ENCODE data around the gene ALOX15. TPM values are rescaled to one million over a fixed set of nuclear protein-coding genes. Genes with fewer than 3 reads are reported as not detected.

ALOX15 gene
- total RNA-seq, 4 donors from 2014 or later: 0.30 TPM; not detected in 3

- H3K27me3 ChIP-seq: peaks cover 0 to 23% (median 0%) of the 10 kb centered on the region in 4 donors
- no peaks in the 10 kb centered on the region for H3K36me3 ChIP-seq
- WGBS, 2 donors: 89 to 91% methylated on average over 4 of the region's 4 CpGs
- no peak overlapping the region for H3K4me3 ChIP-seq
- TF ChIP-seq POLR2A (IDR thresholded peaks at IDR 0.05) (no peak), CTCF (IDR thresholded peaks at IDR 0.05) (no peak)
- peak overlapping the region in 3 of 4 donors; percentile 78 to 93 (median 87) for H3K27ac ChIP-seq
- DNase-seq: no peak
- peaks cover 4 to 53% (median 23%) of the 10 kb centered on the region in 3 donors for H3K4me1 ChIP-seq
- intact Hi-C loops (cut with DNase I): no loop called here
- H3K9me3 ChIP-seq: no peaks in the 10 kb centered on the region
These were observed 40.2 kb downstream of the ALOX15 start for GRCh38 chr17:4601326-4601725.

GRCh38 chr17:4600563-4600962 lies 40.9 kb downstream of the ALOX15 start:
- no peak for DNase-seq
- peak overlapping the region; percentile 56 to 93 (median 82) for H3K27ac ChIP-seq
- intact Hi-C loops (cut with DNase I): no loop called here

GRCh38 chr17:4599505-4600281 lies 41.8 kb downstream of the ALOX15 start:
- peak overlapping the region; percentile 65 to 93 (median 82) for H3K27ac ChIP-seq
- DNase-seq: no peak
- intact Hi-C loops (cut with DNase I): no loop called here
- peak overlapping the region in 1 of 4 donors; percentile 43 for H3K4me3 ChIP-seq
- no peaks in the 10 kb centered on the region for H3K9me3 ChIP-seq
- 20 to 28% methylated on average over 1 to 4 of the region's 25 CpGs for WGBS, 2 donors
- H3K4me1 ChIP-seq: peaks cover 0 to 45% (median 20%) of the 10 kb centered on the region in 3 donors
- peaks cover 0 to 27% (median 0%) of the 10 kb centered on the region in 4 donors for H3K27me3 ChIP-seq
- no peaks in the 10 kb centered on the region for H3K36me3 ChIP-seq
- TF ChIP-seq CTCF (IDR thresholded peaks at IDR 0.05): no peak
- no peak for TF ChIP-seq POLR2A (IDR thresholded peaks at IDR 0.05)

More at GRCh38 chr17:4600563-4600962, 40.9 kb downstream of the ALOX15 start:
- H3K27me3 ChIP-seq: peaks cover 0 to 23% (median 0%) of the 10 kb centered on the region in 4 donors
- peaks cover 2 to 45% (median 23%) of the 10 kb centered on the region in 3 donors for H3K4me1 ChIP-seq
- H3K9me3 ChIP-seq: no peaks in the 10 kb centered on the region
- H3K36me3 ChIP-seq: no peaks in the 10 kb centered on the region
- H3K4me3 ChIP-seq: no peak overlapping the region
- no peak for TF ChIP-seq CTCF (IDR thresholded peaks at IDR 0.05)
- WGBS, 2 donors: 17 to 46% methylated on average over 1 to 3 of the region's 13 CpGs

- intact Hi-C loops (cut with DNase I): no loop called here
- H3K4me3 ChIP-seq: peak overlapping the region in 1 of 4 donors; percentile 43
- no peak for DNase-seq
These were observed 42.5 kb downstream of the ALOX15 start for GRCh38 chr17:4598776-4599504.

More at GRCh38 chr17:4598776-4599504, 42.5 kb downstream of the ALOX15 start:
- Histone ChIP-seq H3K9me3 (no peaks in the 10 kb centered on the region), H3K27ac (peak overlapping the region; percentile 65 to 93 (median 86)), H3K27me3 (peaks cover 0 to 24% (median 0%) of the 10 kb centered on the region in 4 donors), H3K36me3 (no peaks in the 10 kb centered on the region), H3K4me1 (peaks cover 0 to 39% (median 13%) of the 10 kb centered on the region in 3 donors)
- WGBS, 2 donors: 60 to 70% methylated on average over 8 of the region's 20 CpGs
- TF ChIP-seq POLR2A (IDR thresholded peaks at IDR 0.05): no peak
- no peak for TF ChIP-seq CTCF (IDR thresholded peaks at IDR 0.05)

Measured in esophagus squamous epithelium (tissue), 5 donors.